ENCODE data around the gene HSPBP1.
"Not testable (repeated sequence)": the region's sequence is repeated elsewhere in the genome, so short reads cannot be mapped to it uniquely, and the experiment has no call there.

The HSPBP1 gene

GRCh38 chr19:55279770-55280643 lies at the start of gene HSPBP1:
Gene HSPBP1, minus strand, starts transcription at chr19:55280110. Its CDS starts 502 bp downstream, at chr19:55279608.
- H3K4me1 Mint-ChIP-seq, result peaks cover 21% of the 10 kb centered on the region
- H3K36me3 Mint-ChIP-seq, result peaks cover 13% of the 10 kb centered on the region

GRCh38 chr19:55328774-55329318 lies 48.9 kb upstream of the HSPBP1 start:
- not testable (repeated sequence) for H3K27ac Mint-ChIP-seq, H3K27me3 Mint-ChIP-seq, H3K4me3 Mint-ChIP-seq, H3K9me3 Mint-ChIP-seq, H3K4me1 Mint-ChIP-seq, H3K36me3 Mint-ChIP-seq

More at GRCh38 chr19:55279770-55280643, at the start of gene HSPBP1:
- peak within 1 kb of the TSS; percentile 99 for H3K4me3 Mint-ChIP-seq
- H3K27ac Mint-ChIP-seq, result peak within 1 kb of the TSS; percentile 100
- no peaks in the 10 kb centered on the region for H3K9me3 Mint-ChIP-seq
- H3K27me3 Mint-ChIP-seq, result no peaks in the 10 kb centered on the region

- Mint-ChIP-seq H3K27me3 (peaks cover 4% of the 10 kb centered on the region), H3K9me3 (no peaks in the 10 kb centered on the region), H3K4me3 (no peak within 1 kb of the TSS), H3K4me1 (no peaks in the 10 kb centered on the region), H3K27ac (no peak within 1 kb of the TSS), H3K36me3 (no peaks in the 10 kb centered on the region)
Observed at GRCh38 chr19:55325172-55325571, 45.3 kb upstream of the HSPBP1 start, which contains the start of gene TMEM150B. Gene TMEM150B, minus strand, starts transcription at chr19:55325341. Its CDS starts 4,305 bp downstream, at chr19:55321036.

- Mint-ChIP-seq H3K27ac (no peak overlapping the region), H3K4me3 (no peak overlapping the region), H3K4me1 (no peaks in the 10 kb centered on the region), H3K36me3 (no peaks in the 10 kb centered on the region), H3K27me3 (peaks cover 4% of the 10 kb centered on the region), H3K9me3 (no peaks in the 10 kb centered on the region)
Observed at GRCh38 chr19:55324662-55325061, 44.8 kb upstream of the HSPBP1 start.

- H3K4me1 Mint-ChIP-seq, result no peaks in the 10 kb centered on the region
- peaks cover 2% of the 10 kb centered on the region for H3K27me3 Mint-ChIP-seq
- no peaks in the 10 kb centered on the region for H3K36me3 Mint-ChIP-seq
- H3K27ac Mint-ChIP-seq, result no peak overlapping the region
- H3K9me3 Mint-ChIP-seq, result no peaks in the 10 kb centered on the region
- no peak overlapping the region for H3K4me3 Mint-ChIP-seq
Observed at GRCh38 chr19:55322204-55322885, 42.4 kb upstream of the HSPBP1 start.

- Mint-ChIP-seq H3K9me3 (no peaks in the 10 kb centered on the region), H3K27me3 (peaks cover 2% of the 10 kb centered on the region), H3K4me3 (no peak overlapping the region), H3K36me3 (no peaks in the 10 kb centered on the region), H3K27ac (no peak overlapping the region), H3K4me1 (no peaks in the 10 kb centered on the region)
Observed at GRCh38 chr19:55321466-55322137, 41.7 kb upstream of the HSPBP1 start.

- Mint-ChIP-seq H3K4me3 (no peak overlapping the region), H3K4me1 (no peaks in the 10 kb centered on the region), H3K36me3 (no peaks in the 10 kb centered on the region), H3K9me3 (no peaks in the 10 kb centered on the region), H3K27me3 (peaks cover 2% of the 10 kb centered on the region), H3K27ac (no peak overlapping the region)
Observed at GRCh38 chr19:55320844-55321419, 41.0 kb upstream of the HSPBP1 start.

GRCh38 chr19:55319785-55320184 lies 39.9 kb upstream of the HSPBP1 start:
- Mint-ChIP-seq H3K27me3 (peaks cover 2% of the 10 kb centered on the region), H3K27ac (no peak overlapping the region), H3K4me1 (no peaks in the 10 kb centered on the region), H3K4me3 (no peak overlapping the region), H3K9me3 (no peaks in the 10 kb centered on the region), H3K36me3 (no peaks in the 10 kb centered on the region)

- Mint-ChIP-seq H3K4me1 (no peaks in the 10 kb centered on the region), H3K27ac (peak overlapping the region; percentile 43), H3K9me3 (no peaks in the 10 kb centered on the region), H3K27me3 (no peaks in the 10 kb centered on the region), H3K4me3 (no peak overlapping the region), H3K36me3 (no peaks in the 10 kb centered on the region)
Observed at GRCh38 chr19:55316646-55317045, 36.7 kb upstream of the HSPBP1 start.

GRCh38 chr19:55315956-55316525 lies 36.1 kb upstream of the HSPBP1 start:
- no peaks in the 10 kb centered on the region for H3K9me3 Mint-ChIP-seq
- peak overlapping the region; percentile 43 for H3K27ac Mint-ChIP-seq
- H3K27me3 Mint-ChIP-seq, result no peaks in the 10 kb centered on the region
- H3K4me1 Mint-ChIP-seq, result no peaks in the 10 kb centered on the region
- no peak overlapping the region for H3K4me3 Mint-ChIP-seq
- H3K36me3 Mint-ChIP-seq, result no peaks in the 10 kb centered on the region

GRCh38 chr19:55314396-55314795 lies 34.5 kb upstream of the HSPBP1 start:
- Mint-ChIP-seq H3K4me1 (no peaks in the 10 kb centered on the region), H3K27me3 (no peaks in the 10 kb centered on the region), H3K27ac (no peak overlapping the region), H3K4me3 (no peak overlapping the region), H3K9me3 (no peaks in the 10 kb centered on the region), H3K36me3 (no peaks in the 10 kb centered on the region)

- no peaks in the 10 kb centered on the region for H3K36me3 Mint-ChIP-seq
- no peaks in the 10 kb centered on the region for H3K27me3 Mint-ChIP-seq
- H3K4me1 Mint-ChIP-seq, result no peaks in the 10 kb centered on the region
- H3K9me3 Mint-ChIP-seq, result no peaks in the 10 kb centered on the region
- H3K4me3 Mint-ChIP-seq, result no peak overlapping the region
- H3K27ac Mint-ChIP-seq, result no peak overlapping the region
Observed at GRCh38 chr19:55312621-55313512, 33.0 kb upstream of the HSPBP1 start.

GRCh38 chr19:55311797-55312196 lies 31.9 kb upstream of the HSPBP1 start:
- Mint-ChIP-seq H3K36me3 (no peaks in the 10 kb centered on the region), H3K27ac (no peak overlapping the region), H3K4me1 (no peaks in the 10 kb centered on the region), H3K4me3 (no peak overlapping the region), H3K27me3 (no peaks in the 10 kb centered on the region), H3K9me3 (no peaks in the 10 kb centered on the region)

GRCh38 chr19:55311397-55311796 lies 31.5 kb upstream of the HSPBP1 start:
- no peaks in the 10 kb centered on the region for H3K9me3 Mint-ChIP-seq
- no peak overlapping the region for H3K4me3 Mint-ChIP-seq
- no peaks in the 10 kb centered on the region for H3K4me1 Mint-ChIP-seq
- no peak overlapping the region for H3K27ac Mint-ChIP-seq
- H3K36me3 Mint-ChIP-seq, result no peaks in the 10 kb centered on the region
- no peaks in the 10 kb centered on the region for H3K27me3 Mint-ChIP-seq

Measured in activated naive CD4-positive, alpha-beta T cell treated with anti-CD3 and anti-CD28 coated beads, Interleukin-2, amount 50 U/mL, for 24 hours (primary cell).